IPS-18c (cell line): ENCODE measurements around the gene DSPP.

ENCODE experiments used
- H3K4me3 ChIP-seq: 2 replicates; pipeline ENCODE4 v1.7.0; 2013; ENCODE audit warnings: low read depth, mild to moderate bottlenecking, low read length, moderate library complexity; ENCODE audit not compliant: insufficient read depth
- H3K9me3 ChIP-seq: one replicate; pipeline ENCODE4 v1.6.1; 2013; ENCODE audit warnings: mild to moderate bottlenecking, low read length, moderate library complexity; ENCODE audit not compliant: control insufficient read depth, insufficient read depth

Gene DSPP

GRCh38 chr4:87616268-87616667, 7.9 kb downstream of the DSPP start:
- H3K4me3 ChIP-seq: no peak overlapping the region

DNA sequence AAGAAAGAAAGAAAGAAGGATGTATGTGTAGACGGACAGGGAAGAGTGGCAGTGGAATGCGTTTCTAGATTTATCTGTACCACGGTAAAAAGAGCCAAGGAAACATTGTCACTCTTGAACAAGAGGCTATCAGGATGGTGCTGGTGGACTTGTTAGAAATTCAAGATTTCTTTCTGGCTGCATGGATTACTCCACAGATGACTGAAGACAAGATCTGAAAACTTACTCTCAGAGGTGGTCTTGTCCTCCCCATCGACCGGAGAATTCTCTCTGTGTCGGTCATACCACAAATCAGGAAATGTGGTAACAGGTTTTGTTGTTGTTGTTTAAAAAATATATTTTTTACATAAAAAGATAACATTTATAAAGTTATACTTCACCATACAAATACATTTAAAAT, 11.8 kb downstream of the DSPP start:
- no peaks in the 10 kb centered on the region for H3K9me3 ChIP-seq
- no peak overlapping the region for H3K4me3 ChIP-seq

More at GRCh38 chr4:87616268-87616667, 7.9 kb downstream of the DSPP start:
- H3K9me3 ChIP-seq: no peaks in the 10 kb centered on the region

DNA sequence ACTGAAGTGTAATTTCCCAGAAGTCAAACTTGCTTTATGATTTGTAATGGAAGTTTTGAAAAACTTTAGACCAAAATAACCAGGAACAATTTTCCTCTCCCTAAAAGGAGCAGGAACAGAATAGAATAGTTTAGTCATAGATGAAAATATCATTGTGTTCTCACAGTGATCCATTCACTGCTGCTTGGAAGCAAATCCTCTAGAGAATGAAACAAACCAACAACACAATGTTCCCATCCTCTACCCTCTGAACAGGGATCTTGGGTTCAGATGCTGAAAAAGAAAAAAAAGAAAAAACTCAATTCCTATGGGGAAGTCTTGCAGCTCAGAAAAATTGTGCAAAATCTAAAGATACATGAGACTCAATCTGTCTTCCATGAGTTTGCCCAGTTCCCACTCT, 12.2 kb downstream of the DSPP start:
- H3K4me3 ChIP-seq: no peak overlapping the region

DNA sequence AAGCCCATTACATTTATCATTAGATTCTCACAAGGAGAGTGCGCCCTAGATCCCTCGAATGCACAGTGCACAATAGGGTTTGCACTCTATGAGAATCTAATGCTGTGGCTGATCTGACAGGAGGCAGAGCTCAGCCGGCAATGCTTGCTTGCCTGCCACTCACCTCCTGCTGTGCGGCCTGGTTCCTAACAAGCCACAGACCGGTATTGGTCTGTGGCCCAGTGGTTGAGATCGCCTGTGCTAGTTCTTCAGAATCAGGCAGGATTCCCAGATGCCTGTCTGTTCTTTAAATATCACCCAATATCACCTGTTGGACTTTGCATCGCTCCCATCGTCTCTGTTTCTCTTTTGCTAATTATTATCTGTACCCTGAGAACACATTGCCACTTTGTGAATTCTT, 14.0 kb downstream of the DSPP start:
- Histone ChIP-seq H3K4me3 (no peak overlapping the region), H3K9me3 (no peaks in the 10 kb centered on the region)

More for the DNA sequence above, 12.2 kb downstream of the DSPP start:
- H3K9me3 ChIP-seq: no peaks in the 10 kb centered on the region

- no peaks in the 10 kb centered on the region for H3K9me3 ChIP-seq
- no peak overlapping the region for H3K4me3 ChIP-seq
These were observed 16.4 kb downstream of the DSPP start for GRCh38 chr4:87624698-87625097.

DNA sequence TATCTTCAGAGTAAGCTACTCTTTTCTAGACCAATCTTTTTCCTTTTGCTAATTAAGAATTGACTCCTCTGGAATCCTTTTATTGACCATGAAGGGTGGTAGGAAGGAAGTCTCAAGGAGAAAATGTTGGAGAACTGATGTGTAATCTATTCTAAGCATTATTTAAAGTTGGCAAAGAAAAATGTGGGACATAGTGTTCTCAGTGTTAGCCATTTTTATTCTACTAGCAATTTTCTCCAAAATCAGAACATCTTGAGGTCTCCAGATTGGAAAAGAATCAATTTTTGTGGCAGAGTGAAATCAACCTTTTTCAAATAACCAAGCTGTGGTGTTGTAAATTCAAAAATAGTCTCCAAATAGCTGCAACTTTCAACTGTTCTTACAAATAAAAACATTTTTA, 23.3 kb downstream of the DSPP start:
- no peaks in the 10 kb centered on the region for H3K9me3 ChIP-seq
- no peak overlapping the region for H3K4me3 ChIP-seq

DNA sequence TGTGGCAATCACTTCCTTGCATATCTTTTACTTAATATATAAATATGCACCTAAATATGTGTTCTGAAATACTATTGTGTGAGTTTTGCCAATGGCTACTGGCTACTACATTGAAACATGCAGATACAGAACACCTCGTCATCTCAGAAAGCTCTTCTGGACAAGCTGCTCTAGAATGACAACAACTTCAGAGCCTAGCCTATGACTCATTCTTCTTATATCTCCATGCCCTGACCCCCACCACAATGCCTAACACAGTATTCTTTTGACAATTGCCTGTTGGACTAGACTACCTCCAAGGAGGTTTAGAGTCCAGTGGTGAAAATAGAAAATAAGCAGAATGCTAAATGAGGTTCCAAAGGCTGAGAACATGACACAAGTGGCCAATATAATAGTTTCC, 24.1 kb downstream of the DSPP start:
- Histone ChIP-seq H3K4me3 (no peak overlapping the region), H3K9me3 (no peaks in the 10 kb centered on the region)

DNA sequence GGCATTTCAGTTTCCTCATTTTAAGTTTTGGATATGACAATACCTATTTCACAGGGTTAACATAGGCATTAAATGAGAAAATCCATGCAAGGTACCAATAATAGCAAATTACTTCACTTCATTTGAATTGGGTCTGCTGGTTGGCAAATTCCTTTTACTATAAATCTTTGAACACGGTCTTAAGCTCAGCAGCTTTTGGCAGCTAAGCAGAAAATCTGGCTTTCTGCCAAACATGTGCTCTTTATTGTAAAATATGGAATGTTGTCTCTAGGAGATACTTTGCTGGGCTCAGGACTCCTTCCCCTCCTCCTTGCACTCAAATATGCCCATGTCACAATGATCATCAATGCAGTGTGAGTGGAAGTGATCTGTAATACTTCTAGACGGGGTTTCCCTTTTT, 24.9 kb downstream of the DSPP start:
- Histone ChIP-seq H3K9me3 (no peaks in the 10 kb centered on the region), H3K4me3 (no peak overlapping the region)

- Histone ChIP-seq H3K4me3 (no peak overlapping the region), H3K9me3 (no peaks in the 10 kb centered on the region)
These were observed 36.0 kb downstream of the DSPP start for GRCh38 chr4:87644286-87644685.

DNA sequence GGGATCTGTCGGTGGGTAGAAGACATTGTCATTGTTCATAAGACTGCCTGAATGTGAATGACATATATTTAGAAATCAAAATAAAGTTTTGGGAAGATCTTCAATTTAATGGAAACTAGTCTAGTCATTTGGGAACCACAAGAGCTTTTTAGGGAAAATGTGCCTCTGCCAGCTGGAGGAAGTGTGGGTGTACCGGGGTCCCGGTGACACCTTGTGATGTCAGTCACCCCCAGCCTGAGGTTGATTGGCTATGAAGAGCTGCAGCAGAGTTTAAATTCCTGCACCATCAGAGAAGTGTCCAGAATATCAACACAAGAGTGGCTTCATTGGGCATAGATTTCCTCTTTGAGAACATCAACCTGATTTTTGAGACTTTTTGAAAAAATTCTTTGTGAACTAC, 41.7 kb downstream of the DSPP start, which contains the start of gene DMP1:
TSS of gene DMP1 (plus strand) at position 301 of the 400 bp plus-strand sequence. CDS start 6,213 bp downstream, outside the sequence.
- Histone ChIP-seq H3K4me3 (no peak within 1 kb of the TSS), H3K9me3 (no peaks in the 10 kb centered on the region)

- Histone ChIP-seq H3K4me3 (no peak overlapping the region), H3K9me3 (no peaks in the 10 kb centered on the region)
These were observed 42.6 kb downstream of the DSPP start for GRCh38 chr4:87650938-87651337.

- Histone ChIP-seq H3K4me3 (no peak overlapping the region), H3K9me3 (no peaks in the 10 kb centered on the region)
These were observed 43.6 kb downstream of the DSPP start for GRCh38 chr4:87651941-87652340.

- Histone ChIP-seq H3K4me3 (no peak overlapping the region), H3K9me3 (no peaks in the 10 kb centered on the region)
These were observed 46.2 kb downstream of the DSPP start for GRCh38 chr4:87654487-87655044.

- no peaks in the 10 kb centered on the region for H3K9me3 ChIP-seq
- H3K4me3 ChIP-seq: no peak overlapping the region
These were observed 49.2 kb downstream of the DSPP start for GRCh38 chr4:87657525-87657924.

- Histone ChIP-seq H3K9me3 (no peaks in the 10 kb centered on the region), H3K4me3 (no peak overlapping the region)
These were observed 51.1 kb downstream of the DSPP start for GRCh38 chr4:87659247-87659931.

DNA sequence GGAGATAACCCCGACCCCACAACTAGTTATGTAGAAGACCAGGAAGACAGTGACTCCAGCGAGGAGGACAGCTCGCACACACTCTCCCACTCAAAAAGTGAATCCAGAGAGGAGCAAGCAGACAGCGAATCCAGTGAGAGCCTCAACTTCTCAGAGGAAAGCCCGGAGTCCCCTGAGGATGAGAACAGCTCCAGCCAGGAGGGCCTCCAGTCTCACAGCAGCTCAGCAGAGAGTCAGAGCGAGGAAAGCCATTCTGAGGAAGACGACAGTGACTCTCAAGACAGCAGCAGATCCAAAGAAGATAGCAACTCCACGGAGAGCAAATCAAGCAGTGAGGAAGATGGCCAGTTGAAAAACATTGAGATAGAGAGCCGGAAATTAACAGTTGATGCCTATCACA, 54.5 kb downstream of the DSPP start:
- Histone ChIP-seq H3K9me3 (no peaks in the 10 kb centered on the region), H3K4me3 (no peak overlapping the region)
